ENCODE measurements around the gene RHEB.
"Not testable (repeated sequence)": the region's sequence is repeated elsewhere in the genome, so short reads cannot be mapped to it uniquely, and the experiment has no call there.

The RHEB gene, protein sequence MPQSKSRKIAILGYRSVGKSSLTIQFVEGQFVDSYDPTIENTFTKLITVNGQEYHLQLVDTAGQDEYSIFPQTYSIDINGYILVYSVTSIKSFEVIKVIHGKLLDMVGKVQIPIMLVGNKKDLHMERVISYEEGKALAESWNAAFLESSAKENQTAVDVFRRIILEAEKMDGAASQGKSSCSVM

GRCh38 chr7:151519765-151520418 is at the start of gene RHEB:
RHEB (minus strand) TSS chr7:151519895; CDS start chr7:151519511, 384 bp downstream.
- DNase-seq, result peak; percentile 96

GRCh38 chr7:151566897-151567320 is 47.2 kb upstream of the RHEB start:
- DNase-seq, result no peak

DNA sequence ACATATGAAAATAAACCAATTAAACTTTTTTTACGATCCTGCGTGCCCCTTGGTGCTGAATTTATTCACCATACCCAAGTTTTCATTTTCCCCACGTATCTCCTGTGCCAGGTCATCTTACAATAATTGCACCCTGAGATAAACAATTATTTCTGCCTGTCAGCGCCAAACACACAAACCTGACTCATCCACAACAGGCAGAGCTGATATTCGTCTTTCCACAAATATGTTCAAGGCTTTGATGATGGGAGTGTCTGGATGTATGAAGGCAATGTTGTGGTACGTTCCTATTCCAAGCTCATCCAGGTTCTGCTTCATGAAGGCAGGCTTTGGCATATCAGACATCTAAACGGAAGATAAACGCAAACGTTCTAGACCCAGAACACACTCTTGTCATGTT is 45.8 kb upstream of the RHEB start:
- DNase-seq, result no peak

DNA sequence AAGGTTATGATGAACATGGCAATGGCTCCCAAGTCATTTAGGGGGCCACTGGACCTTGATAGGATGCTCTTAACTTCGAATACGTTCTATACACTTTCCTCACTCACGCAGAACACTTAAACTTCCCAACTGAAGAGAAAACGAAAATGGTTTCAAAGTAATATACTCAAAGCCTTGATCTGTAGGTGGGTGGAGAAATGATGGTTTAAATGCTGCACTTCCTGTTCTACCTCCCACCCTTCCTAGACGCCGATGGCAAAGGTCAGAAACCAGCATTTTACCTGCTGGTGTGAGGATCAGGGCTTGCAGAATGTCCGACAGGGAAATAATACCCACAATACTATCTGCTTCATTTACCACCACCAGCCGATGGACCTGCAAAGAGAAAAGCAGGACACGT is 40.5 kb upstream of the RHEB start:
- no peak for DNase-seq

DNA sequence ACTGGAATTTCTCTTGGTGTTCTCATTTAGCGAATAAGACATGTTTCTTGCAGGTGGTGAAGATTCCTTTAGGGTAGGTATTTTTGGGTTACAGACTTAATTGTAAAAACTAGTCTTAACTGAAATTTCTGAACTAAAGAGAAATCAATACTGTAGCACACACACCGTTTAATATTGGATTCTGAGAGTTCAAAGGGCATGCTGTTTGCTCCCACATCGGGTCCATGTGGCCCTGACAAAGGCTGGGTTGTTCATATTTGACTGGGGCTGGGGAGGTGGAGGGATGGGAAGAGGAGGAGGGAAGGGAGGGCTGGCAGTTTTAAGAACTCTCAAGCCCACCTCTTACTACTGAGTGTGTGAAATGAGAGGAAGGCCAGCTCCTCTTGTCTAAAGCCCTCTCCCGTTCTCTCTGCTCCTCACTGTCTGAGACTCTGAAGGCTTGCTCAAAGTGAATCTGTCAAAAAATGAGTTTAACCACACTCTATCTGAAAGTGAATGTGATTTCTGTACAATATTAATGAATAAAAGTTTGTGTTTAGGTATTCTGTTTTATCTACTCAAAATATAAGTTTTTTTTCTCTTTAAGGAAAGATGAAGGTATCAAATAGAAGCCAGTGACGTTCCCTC is 40.0 kb upstream of the RHEB start:
- no peak for DNase-seq

- DNase-seq, result no peak
These were observed 38.9 kb upstream of the RHEB start for GRCh38 chr7:151558575-151558974.

DNA sequence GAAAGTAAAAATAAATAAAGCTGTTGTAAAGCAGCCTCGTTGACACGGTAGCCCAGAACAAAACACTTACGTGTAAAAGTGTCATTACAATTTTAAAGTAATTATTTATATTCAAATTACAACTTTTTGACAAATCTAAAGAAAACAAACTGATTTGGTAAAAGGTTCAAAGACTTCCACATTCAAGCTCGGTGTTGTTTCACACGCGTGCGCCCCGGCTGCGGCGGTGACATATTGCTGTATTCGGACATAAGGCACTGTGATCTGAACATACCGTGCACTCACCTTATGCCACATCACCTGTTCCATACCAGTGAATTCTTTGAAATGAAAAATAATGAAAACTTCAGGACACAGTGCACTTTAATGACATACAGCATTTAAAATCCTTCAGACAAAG is 36.9 kb upstream of the RHEB start:
- no peak for DNase-seq

GRCh38 chr7:151553356-151553755 is 33.7 kb upstream of the RHEB start:
- no peak for DNase-seq

DNA sequence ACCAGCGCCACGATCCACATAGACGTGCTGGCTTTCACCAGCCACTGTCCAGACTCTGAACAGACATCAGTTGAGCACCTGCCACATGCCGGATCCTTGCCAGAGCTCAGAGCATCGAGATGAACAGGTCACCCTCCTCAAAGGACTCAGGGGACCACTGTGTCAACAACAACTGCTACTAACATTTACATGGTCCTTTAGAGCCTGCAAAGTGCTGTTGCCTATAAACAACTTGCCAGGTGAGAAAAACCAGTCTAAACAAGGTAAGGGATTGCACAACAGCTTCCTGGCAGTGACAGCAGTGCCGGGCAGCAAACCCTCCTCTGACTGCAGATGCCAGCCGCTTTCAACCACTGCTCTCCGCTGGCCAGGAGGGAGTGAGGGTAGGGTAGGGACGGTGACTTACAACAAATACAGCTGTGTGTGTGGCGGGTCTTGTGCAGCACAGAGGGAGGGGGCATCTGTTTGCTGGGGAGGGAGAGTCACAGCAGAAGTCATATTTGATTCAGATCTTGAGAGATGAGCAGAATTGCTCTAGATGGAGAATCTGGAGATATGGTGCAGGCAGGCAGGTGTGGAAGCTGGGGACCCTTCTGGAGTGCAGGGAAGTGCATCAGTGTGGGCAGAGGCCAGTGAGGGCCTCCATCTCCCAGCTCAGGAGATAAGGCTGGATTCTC is 32.8 kb upstream of the RHEB start:
- DNase-seq, result no peak

GRCh38 chr7:151551820-151552219 is 32.1 kb upstream of the RHEB start:
- DNase-seq, result no peak

DNA sequence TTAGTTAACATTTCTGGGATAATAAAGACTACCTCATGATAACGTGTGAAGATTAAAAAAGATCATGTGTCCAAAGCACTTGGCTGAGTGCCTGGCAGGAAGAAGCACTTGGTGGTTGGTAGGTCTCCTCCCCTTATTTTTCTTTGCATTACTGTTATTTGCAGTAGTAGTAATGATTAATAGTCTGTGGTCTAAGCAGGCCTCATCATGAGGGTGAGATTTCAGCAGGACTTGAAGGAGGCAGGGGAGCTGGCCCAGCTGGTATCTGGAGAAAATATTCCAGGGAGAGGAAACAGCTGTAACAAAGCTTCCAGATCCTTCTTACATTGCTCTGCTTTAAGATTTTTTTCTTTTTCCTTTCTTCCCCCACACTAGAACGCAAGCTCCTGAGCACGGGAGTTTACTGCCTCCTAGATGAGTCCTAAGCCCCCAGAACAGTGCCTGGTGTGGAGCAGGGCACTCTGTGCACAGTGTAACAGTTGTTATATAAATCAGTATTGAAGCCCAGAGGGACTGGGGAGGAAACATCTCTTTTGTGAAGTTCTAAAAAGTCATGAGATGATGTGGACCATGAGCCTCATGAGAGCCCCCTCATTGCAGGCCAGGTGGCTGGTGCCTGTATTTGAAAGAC is 31.1 kb upstream of the RHEB start:
- no peak for DNase-seq

GRCh38 chr7:151549644-151550043 is 29.9 kb upstream of the RHEB start:
- no peak for DNase-seq

- DNase-seq, result no peak
These were observed 29.4 kb upstream of the RHEB start for GRCh38 chr7:151549083-151549482.

DNA sequence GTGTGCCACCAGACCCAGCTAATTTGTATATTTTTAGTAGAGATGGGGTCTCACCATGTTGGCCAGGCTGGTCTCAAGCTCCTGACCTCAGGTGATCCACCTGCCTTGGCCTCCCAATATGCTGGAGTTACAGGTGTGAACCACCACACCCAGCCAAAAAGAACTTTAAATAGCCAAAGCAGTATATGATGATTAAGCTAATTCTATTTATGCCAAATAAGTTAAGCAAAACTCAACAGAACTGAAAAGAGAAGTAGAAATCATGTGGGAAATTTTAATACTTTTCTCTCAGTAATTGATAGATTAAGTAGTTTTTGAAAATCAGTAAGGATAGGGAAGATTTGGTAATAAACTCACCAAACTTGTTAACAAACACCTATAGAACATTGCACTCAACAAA is 24.5 kb upstream of the RHEB start:
- no peak for DNase-seq

- DNase-seq, result no peak
These were observed 23.0 kb upstream of the RHEB start for GRCh38 chr7:151542606-151543130.

DNA sequence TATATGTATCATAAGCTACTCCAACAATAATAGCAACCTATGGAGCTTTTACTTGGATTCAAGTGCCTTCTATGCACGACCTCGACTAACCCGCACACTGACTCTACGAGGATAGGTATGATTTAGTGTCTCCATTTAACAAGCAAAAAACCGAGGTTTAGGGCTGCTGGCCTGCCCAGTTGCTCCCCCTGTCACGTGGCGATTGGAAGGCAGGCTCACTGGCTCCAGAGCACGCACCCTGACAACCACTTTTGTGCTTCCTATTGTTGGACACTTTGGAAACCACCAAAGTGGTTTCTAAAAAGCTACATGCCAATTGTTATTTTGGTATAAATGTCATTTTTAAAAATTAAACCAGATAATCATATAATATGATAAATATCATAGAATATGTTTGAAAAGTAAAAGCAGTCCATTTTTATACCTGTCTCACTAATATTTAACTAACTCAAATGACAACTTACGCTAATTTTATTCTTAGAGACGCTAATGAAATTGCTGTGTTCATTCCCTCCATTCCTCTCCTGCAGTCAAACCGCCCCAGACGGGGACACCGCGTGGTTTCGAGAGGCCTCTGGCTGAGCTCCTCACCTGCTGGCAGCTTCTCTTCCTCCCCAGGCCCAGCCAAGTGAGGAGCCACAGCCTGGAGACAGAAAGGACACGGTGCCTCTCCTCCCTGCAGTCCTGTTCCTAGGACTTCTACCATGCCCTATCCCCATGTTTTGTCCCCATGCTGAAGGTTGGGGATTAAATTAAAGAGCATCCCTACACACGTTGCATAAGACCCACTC is 22.2 kb upstream of the RHEB start:
- DNase-seq, result no peak

DNA sequence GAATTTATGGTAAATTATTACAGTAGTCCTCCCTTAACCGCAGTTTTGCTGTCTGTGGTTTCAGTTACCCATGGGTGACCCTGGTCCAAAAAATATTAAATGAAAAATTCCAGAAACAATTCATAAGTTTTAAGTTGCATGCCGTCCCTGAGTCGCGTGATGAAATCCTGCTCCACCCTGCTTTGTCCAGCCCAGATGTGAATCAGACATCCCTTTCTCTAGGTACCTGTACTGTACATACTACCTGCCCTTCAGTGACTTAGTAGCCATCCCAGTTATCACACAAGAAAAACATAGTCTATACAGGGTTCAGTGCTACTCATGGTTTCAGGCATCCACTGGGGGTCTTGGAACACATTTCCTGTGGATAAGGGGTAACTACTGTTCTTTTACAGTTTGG is 20.5 kb upstream of the RHEB start:
- no peak for DNase-seq

DNA sequence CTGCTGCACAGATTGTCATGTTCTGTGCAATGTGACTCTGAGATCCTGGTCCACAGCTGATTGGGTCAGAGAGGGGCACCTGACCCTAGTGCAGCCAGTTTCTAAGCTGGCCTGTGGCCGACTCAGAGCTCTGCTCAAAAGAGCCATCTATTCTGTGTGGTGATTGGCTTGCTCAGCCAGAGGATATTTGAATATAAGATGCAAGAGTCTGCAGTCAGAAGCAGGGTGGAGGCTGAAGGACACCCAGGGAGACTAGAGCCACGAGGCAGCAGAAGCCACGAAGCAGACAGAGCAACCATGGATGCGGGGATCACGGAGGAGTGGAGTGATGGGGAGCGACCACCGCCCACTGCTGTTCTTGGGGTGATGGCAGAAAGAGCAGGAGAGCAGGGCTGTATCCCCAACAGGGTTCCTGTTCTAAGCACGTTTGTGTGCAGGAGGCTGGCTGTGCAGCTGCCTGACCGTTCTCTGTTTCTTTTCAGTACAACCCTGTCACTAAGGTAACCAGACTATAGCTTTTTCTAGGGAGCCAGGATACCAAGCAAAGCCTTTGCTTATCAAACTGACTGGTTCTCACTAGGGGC is 19.5 kb upstream of the RHEB start:
- no peak for DNase-seq

GRCh38 chr7:151537818-151538561 is 18.3 kb upstream of the RHEB start:
- no peak for DNase-seq

DNA sequence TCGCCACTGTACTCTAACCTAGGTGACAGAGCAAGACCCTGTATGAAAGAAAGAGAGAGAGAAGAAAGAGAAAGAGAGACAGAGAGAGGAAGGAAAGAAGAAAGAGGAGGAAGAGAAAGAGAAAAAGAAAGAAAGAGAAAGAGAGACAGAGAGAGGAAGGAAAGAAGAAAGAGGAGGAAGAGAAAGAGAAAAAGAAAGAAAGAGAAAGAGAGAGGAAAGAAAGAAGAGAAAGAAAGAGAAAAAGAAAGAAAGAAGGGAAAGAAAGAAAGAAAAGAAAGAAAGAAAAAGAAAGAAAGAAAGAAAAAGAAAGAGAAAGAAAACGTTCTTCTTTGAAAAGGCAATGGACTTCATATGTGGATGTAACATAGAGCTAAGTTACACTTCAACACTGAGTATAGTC is 16.5 kb upstream of the RHEB start:
- DNase-seq, result not testable (repeated sequence)

DNA sequence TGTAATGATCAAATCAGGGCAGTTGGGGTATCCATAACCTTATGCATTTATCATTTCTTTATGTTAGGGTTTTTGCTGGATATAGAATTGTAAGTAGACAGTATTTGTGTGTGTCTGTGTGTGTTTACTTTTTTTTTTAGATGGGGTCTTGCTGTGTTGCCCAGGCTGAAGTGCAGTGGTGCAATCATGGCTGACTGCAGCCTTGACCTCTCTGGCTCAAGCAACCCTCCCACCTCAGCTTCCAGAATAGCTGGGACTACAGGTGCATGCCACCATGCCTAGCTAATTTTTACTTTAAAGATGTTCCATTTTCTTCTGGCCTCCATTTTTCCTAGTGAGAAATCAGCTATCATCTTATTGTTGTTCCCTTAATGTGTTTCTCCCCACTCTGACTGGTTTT is 10.1 kb upstream of the RHEB start:
- DNase-seq, result no peak

Measured in NCI-H1048 (cell line).